ENCODE results near the gene SERPIND1.
A peak's percentile ranks its signal among the peaks of the same experiment; 100 is the strongest.

Gene SERPIND1

GRCh38 chr22:20771918-20772625 lies 1.8 kb upstream of the SERPIND1 start:
- DNase-seq (ENCODE audit: low read depth in 2 of 2): no peak

- no peak for DNase-seq (ENCODE audit: low read depth in 2 of 2)
Observed at GRCh38 chr22:20774882-20775281, 969 bp downstream of the SERPIND1 start.

GRCh38 chr22:20775342-20775895 lies 1.5 kb downstream of the SERPIND1 start:
- no peak for DNase-seq (ENCODE audit: low read depth in 2 of 2)

- DNase-seq (ENCODE audit: low read depth in 2 of 2): no peak
Observed at GRCh38 chr22:20776624-20777405, 2.9 kb downstream of the SERPIND1 start.

GRCh38 chr22:20777420-20778177 lies 3.7 kb downstream of the SERPIND1 start:
- DNase-seq (ENCODE audit: low read depth in 2 of 2): no peak

- no peak for DNase-seq (ENCODE audit: low read depth in 2 of 2)
Observed at GRCh38 chr22:20779014-20779817, 5.3 kb downstream of the SERPIND1 start.

- no peak for DNase-seq (ENCODE audit: low read depth in 2 of 2)
Observed at GRCh38 chr22:20779818-20780158, 5.9 kb downstream of the SERPIND1 start.

GRCh38 chr22:20781272-20781990 lies 7.5 kb downstream of the SERPIND1 start:
- DNase-seq (ENCODE audit: low read depth in 2 of 2): peak; percentile 6 to 57

GRCh38 chr22:20782083-20782482 lies 8.2 kb downstream of the SERPIND1 start:
- no peak for DNase-seq (ENCODE audit: low read depth in 2 of 2)

- no peak for DNase-seq (ENCODE audit: low read depth in 2 of 2)
Observed at GRCh38 chr22:20782596-20783299, 8.8 kb downstream of the SERPIND1 start.

- no peak for DNase-seq (ENCODE audit: low read depth in 2 of 2)
Observed at GRCh38 chr22:20783300-20783673, 9.4 kb downstream of the SERPIND1 start.

GRCh38 chr22:20783844-20784723 lies 10.2 kb downstream of the SERPIND1 start:
- no peak for DNase-seq (ENCODE audit: low read depth in 2 of 2)

- DNase-seq (ENCODE audit: low read depth in 2 of 2): no peak
Observed at GRCh38 chr22:20785415-20785814, 11.5 kb downstream of the SERPIND1 start.

GRCh38 chr22:20786048-20786447 lies 12.1 kb downstream of the SERPIND1 start:
- DNase-seq (ENCODE audit: low read depth in 2 of 2): no peak

- no peak for DNase-seq (ENCODE audit: low read depth in 2 of 2)
Observed at GRCh38 chr22:20786536-20786979, 12.6 kb downstream of the SERPIND1 start.

GRCh38 chr22:20787223-20787622 lies 13.3 kb downstream of the SERPIND1 start:
- no peak for DNase-seq (ENCODE audit: low read depth in 2 of 2)

- no peak for DNase-seq (ENCODE audit: low read depth in 2 of 2)
Observed at GRCh38 chr22:20787746-20788626, 14.1 kb downstream of the SERPIND1 start.
